Gastroesophageal sphincter (tissue), 4 donors: ENCODE data around the gene BUD13. TPM values are rescaled to one million over a fixed set of nuclear protein-coding genes. Genes with fewer than 3 reads are reported as not detected.
A peak's percentile ranks its signal among the peaks of the same experiment; 100 is the strongest.

ENCODE experiments used
- ATAC-seq: fragments of 150-250 bp; one replicate; pipeline ENCODE4 v1.9.1; 2016; ENCODE audit warnings: mild to moderate bottlenecking, moderate library complexity
- H3K27ac ChIP-seq, 4 donors: fragments of 200-600 bp; sonication (generic) in 3 of 4; 1 replicate in 3 of 4; 2 replicates in 1 of 4; pipeline ENCODE4 v1.5.1; 2016 to 2019
- H3K27me3 ChIP-seq: fragments of 200-600 bp; sonication (generic); one replicate; pipeline ENCODE4 v1.5.1; 2019
- H3K36me3 ChIP-seq, 2 donors: fragments of 200-600 bp; sonication (generic); one replicate each; pipeline ENCODE4 v1.5.1; 2019; ENCODE audit warnings: control low read depth in 1 of 2
- H3K4me1 ChIP-seq, 3 donors: fragments of 200-600 bp; sonication (generic); 1 replicate in 2 of 3; 2 replicates in 1 of 3; pipeline ENCODE4 v1.5.1; 2016 to 2019; ENCODE audit warnings: control low read depth in 2 of 3
- H3K4me3 ChIP-seq, 2 donors: fragments of 200-600 bp; sonication (generic); one replicate each; pipeline ENCODE4 v1.5.1; 2019; ENCODE audit warnings: mild to moderate bottlenecking in 1 of 2, moderate library complexity in 1 of 2
- H3K9me3 ChIP-seq, 3 donors: fragments of 200-600 bp; sonication (generic); one replicate each; pipeline ENCODE4 v1.5.1; 2017 to 2019; ENCODE audit warnings: control low read depth in 2 of 3
- EP300 ChIP-seq: sonication (generic); formaldehyde crosslinking; IDR thresholded peaks from one replicate; pipeline ENCODE4 v1.6.1; 2017; ENCODE audit warnings: antibody characterized with exemption, mild to moderate bottlenecking
- POLR2A ChIP-seq, 2 donors: fragments of 450-650 bp; IDR thresholded peaks; one replicate each; pipeline ENCODE4 v1.6.1; 2017; ENCODE audit warnings: antibody characterized with exemption in 2 of 2, mild to moderate bottlenecking in 2 of 2, moderate library complexity in 1 of 2
- POLR2AphosphoS5 ChIP-seq: sonication (generic); formaldehyde crosslinking; IDR thresholded peaks from one replicate; pipeline ENCODE4 v1.6.1; 2017; ENCODE audit warnings: antibody characterized with exemption
- WGBS, 2 donors: methylation state at CpG; one replicate each; pipeline ENCODE4 v1.1.5; 2018; ENCODE audit warnings: low coverage in 1 of 2; 5-methylcytosine and 5-hydroxymethylcytosine counted together
- total RNA-seq, 4 donors: library from RNA; depleted of rRNA; stranded (reverse); fragments of >200 nt; gene quantifications; one replicate each; pipeline ENCODE4 v1.1.0, GENCODE V29; 2016
- TF ChIP-seq, protein P1 (sequence below), 4 experiments: fragments of 200-600 bp in 2 of 4; fragments of 450-650 bp in 2 of 4; sonication (generic) in 1 of 4; IDR thresholded peaks; one replicate each; pipeline ENCODE4 v1.5.1; 2017 to 2019; ENCODE audit warnings: antibody characterized with exemption in 4 of 4, mild to moderate bottlenecking in 2 of 4, moderate library complexity in 2 of 4

BUD13 gene
- total RNA-seq, 4 donors from 2014 or later, result 13.5 to 17.3 (median 15.8) TPM

DNA sequence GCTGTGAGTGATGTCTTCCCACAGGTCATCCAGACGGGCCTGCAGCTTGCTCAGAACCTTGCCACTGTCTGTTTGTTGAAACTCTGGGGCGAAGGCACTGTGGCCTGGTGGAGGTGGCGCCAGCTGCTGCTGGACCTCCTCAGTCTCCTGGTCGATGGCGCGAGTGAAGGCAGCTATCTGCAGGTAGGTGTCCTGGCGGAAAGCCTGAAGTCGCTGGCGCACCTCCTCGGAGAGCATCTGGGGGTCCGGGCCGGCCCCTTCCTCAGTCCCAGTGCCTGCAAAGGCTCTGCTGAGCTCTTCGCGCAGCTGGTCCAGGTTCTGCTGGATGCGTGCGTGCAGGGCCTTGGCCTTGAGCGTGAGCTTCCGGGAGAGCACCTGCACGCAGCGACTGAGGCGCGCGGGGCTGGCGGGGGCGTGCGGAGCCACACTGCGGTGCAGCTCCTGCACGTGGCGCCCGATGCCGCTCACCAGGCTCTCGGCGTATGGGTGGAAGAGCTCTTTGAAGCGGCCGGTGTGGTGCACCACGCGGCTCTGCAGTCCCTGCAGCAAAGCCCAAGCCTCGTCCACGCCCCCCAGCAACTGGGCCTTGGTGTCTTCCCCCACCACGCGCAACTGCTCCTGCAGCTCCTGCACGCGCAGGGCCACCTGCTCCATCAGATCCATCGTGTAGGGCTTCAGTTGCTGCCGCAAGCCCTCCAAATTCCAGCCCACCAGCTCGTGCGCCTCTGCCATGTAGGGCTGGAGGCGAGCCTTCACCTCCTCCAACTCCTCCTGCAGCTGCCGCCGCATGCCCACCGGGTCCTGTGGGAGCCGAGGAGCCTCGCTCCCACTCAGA is 17.6 kb upstream of the BUD13 start:
- ATAC-seq, result no peak
- TF ChIP-seq POLR2A (IDR thresholded peaks at IDR 0.05), result no peak
- TF ChIP-seq, protein P1, sequence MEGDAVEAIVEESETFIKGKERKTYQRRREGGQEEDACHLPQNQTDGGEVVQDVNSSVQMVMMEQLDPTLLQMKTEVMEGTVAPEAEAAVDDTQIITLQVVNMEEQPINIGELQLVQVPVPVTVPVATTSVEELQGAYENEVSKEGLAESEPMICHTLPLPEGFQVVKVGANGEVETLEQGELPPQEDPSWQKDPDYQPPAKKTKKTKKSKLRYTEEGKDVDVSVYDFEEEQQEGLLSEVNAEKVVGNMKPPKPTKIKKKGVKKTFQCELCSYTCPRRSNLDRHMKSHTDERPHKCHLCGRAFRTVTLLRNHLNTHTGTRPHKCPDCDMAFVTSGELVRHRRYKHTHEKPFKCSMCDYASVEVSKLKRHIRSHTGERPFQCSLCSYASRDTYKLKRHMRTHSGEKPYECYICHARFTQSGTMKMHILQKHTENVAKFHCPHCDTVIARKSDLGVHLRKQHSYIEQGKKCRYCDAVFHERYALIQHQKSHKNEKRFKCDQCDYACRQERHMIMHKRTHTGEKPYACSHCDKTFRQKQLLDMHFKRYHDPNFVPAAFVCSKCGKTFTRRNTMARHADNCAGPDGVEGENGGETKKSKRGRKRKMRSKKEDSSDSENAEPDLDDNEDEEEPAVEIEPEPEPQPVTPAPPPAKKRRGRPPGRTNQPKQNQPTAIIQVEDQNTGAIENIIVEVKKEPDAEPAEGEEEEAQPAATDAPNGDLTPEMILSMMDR (IDR thresholded peaks at IDR 0.05), result no peak
- TF ChIP-seq POLR2AphosphoS5, result no peak
- no peak for TF ChIP-seq EP300
- H3K27me3 ChIP-seq, result no peaks in the 10 kb centered on the region

DNA sequence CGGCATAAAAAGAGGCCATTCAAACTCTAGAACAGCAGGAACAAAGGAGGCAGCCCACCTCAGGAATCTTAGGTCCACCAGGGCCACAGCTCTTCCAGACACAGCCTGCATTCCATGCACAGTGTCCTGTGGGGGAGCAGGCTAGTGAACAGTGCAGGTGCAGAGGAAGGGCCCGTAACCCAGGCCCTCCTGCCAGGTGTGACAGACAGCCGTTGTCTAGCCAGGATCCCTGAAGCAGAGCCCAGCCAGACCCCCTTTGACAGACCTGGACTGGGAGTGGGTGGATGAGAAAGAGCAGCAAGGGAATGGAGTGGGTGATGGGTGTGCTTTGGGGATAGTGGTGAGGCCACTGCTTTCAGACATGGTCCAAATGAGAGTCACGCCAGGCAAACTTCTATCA is 16.2 kb upstream of the BUD13 start:
- Histone ChIP-seq H3K27ac (peak overlapping the region in 1 of 4 donors; percentile 90), H3K27me3 (no peaks in the 10 kb centered on the region), H3K4me1 (peaks cover 0 to 36% (median 17%) of the 10 kb centered on the region in 3 donors), H3K4me3 (no peak overlapping the region), H3K9me3 (no peaks in the 10 kb centered on the region), H3K36me3 (peaks cover 0 to 25% of the 10 kb centered on the region in 2 donors)
- ATAC-seq, result no peak
- TF ChIP-seq EP300 (no peak), POLR2AphosphoS5 (no peak), POLR2A (IDR thresholded peaks at IDR 0.05) (no peak)
- TF ChIP-seq, protein P1 (IDR thresholded peaks at IDR 0.05), result no peak
- 83 to 100% methylated on average over 1 of the region's 4 CpGs for WGBS, 2 donors

More for the DNA sequence above, 17.6 kb upstream of the BUD13 start:
- no peak overlapping the region for H3K27ac ChIP-seq
- H3K36me3 ChIP-seq, result peaks cover 0 to 11% of the 10 kb centered on the region in 2 donors
- no peak overlapping the region for H3K4me3 ChIP-seq
- no peaks in the 10 kb centered on the region for H3K9me3 ChIP-seq
- 88 to 100% methylated on average over 2 to 5 of the region's 53 CpGs for WGBS, 2 donors
- peaks cover 0 to 36% (median 17%) of the 10 kb centered on the region in 3 donors for H3K4me1 ChIP-seq

DNA sequence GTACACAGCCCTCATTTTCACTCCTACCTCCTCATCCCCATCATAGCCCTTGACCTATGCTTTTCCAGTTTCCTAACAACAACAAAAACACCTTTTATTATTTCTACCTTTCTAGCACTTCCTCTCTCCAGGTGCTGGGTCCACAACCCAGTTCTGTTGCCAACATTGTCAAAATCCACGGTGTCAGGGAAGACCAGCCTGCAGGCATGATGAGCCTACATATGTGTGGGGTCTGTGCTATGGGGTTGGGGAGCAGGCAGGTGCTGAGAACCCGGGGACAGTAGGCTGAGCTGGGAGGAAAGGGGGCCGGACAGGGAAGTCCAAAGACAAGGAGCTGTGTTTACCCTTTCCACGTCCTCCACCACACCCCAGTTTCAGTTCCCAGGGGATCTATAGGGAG is 15.7 kb upstream of the BUD13 start:
- Histone ChIP-seq H3K27me3 (no peaks in the 10 kb centered on the region), H3K27ac (peak overlapping the region; percentile 78 to 91 (median 90)), H3K4me3 (peak overlapping the region; percentile 70 to 99), H3K9me3 (no peaks in the 10 kb centered on the region), H3K4me1 (peaks cover 0 to 36% (median 17%) of the 10 kb centered on the region in 3 donors), H3K36me3 (peaks cover 0 to 30% of the 10 kb centered on the region in 2 donors)
- ATAC-seq, result no peak
- no peak for TF ChIP-seq POLR2AphosphoS5
- TF ChIP-seq POLR2A (IDR thresholded peaks at IDR 0.05), result no peak
- TF ChIP-seq, protein P1 (IDR thresholded peaks at IDR 0.05), result no peak
- TF ChIP-seq EP300, result no peak
- 37 to 67% methylated on average over 3 to 4 of the region's 4 CpGs for WGBS, 2 donors

DNA sequence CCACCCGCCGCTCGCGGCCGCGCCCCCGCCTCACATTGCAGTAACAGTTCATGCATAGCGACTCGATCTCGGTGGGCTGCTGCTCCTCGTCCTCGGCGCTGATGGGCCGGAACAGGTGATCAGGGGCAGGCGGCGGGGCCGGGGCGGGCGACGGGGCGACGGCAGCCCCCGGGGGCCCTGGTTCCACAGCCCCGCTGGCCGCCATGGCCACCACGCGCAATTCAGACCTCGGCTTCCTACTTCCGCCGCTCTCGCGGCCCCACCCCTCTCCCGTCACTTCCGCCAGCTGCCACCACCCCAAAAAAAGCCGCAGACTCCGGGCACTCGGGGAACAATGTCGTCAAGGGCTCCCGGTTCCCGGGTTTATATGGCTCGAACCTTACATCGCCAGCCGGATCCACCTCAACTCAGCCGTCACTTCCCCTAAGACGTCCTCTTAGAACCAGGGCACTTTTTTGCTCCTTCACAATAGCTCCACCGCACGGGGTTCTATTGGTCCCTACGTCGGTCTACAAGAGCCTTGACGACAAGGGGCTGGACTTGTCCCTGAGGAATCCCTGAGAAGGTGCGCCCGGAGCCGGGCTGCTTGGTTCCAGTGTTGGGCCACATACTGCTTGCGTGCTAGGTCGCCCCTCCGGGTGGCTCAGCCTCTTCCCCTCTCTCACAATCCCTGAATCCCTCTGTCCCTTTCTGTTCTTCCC is 15.1 kb upstream of the BUD13 start, which contains the start of gene ZPR1:
TSS of gene ZPR1 (minus strand) at position 238 of the 701 bp plus-strand sequence. CDS start at position 205, 33 bp downstream.
- no peaks in the 10 kb centered on the region for H3K27me3 ChIP-seq
- WGBS, 2 donors, result 0 to 4% methylated on average over 7 to 11 of the region's 56 CpGs

More for the DNA sequence above, 15.1 kb upstream of the BUD13 start, which contains the start of gene ZPR1:
- peak; percentile 87 for ATAC-seq
- H3K4me3 ChIP-seq, result peak within 1 kb of the TSS; percentile 70 to 99
- peak; percentile 59 to 73 for TF ChIP-seq POLR2A (IDR thresholded peaks at IDR 0.05)
- no peak for TF ChIP-seq EP300
- TF ChIP-seq, protein P1 (IDR thresholded peaks at IDR 0.05), result peak in 3 of 4 experiments; percentile 10 to 41 (median 41)
- peak; percentile 61 for TF ChIP-seq POLR2AphosphoS5
- H3K9me3 ChIP-seq, result no peaks in the 10 kb centered on the region
- peaks cover 3 to 36% of the 10 kb centered on the region in 2 donors for H3K36me3 ChIP-seq
- H3K27ac ChIP-seq, result peak within 1 kb of the TSS; percentile 78 to 91 (median 90)
- H3K4me1 ChIP-seq, result peaks cover 0 to 36% (median 17%) of the 10 kb centered on the region in 3 donors
